Kasumi-1 (cell line): Measurements from ENCODE around the gene MORC4.
"Not testable (repeated sequence)": the region's sequence is repeated elsewhere in the genome, so short reads cannot be mapped to it uniquely, and the experiment has no call there.

Experiments
- DNase-seq, 2 experiments: peaks; one replicate each; lab custom pipeline; 2025; lab: John Stamatoyannopoulos, UW

Gene MORC4

GRCh38 chrX:107000013-107000515, at the start of gene MORC4:
Gene MORC4, minus strand, starts transcription at chrX:107000212. Its CDS starts 243 bp downstream, at chrX:106999969.
- no peak for DNase-seq

GRCh38 chrX:107047622-107048021, 47.6 kb upstream of the MORC4 start:
- DNase-seq: no peak

GRCh38 chrX:107029752-107030151, 29.7 kb upstream of the MORC4 start:
- no peak for DNase-seq

DNA sequence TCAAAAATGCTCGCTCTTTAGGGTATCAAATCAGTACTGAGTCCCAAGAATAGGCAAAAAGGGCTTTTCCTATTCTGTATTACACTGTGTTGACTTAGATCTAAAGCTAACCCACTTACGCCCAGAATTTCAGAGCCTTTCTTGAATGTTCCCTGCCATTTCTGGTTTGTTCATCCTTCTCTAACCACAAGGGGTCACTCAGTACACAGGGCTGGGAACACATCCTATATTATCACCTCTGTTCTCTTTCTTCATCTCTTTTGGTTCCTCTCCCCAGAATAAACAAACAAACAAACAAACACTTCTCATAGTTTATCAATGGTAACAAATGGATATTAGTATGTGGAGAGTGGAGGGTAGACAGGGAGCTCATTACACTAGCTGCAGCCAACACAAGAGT, 25.5 kb upstream of the MORC4 start:
- peak; percentile 28 to 47 for DNase-seq

GRCh38 chrX:107014936-107015335, 14.9 kb upstream of the MORC4 start:
- no peak for DNase-seq

DNA sequence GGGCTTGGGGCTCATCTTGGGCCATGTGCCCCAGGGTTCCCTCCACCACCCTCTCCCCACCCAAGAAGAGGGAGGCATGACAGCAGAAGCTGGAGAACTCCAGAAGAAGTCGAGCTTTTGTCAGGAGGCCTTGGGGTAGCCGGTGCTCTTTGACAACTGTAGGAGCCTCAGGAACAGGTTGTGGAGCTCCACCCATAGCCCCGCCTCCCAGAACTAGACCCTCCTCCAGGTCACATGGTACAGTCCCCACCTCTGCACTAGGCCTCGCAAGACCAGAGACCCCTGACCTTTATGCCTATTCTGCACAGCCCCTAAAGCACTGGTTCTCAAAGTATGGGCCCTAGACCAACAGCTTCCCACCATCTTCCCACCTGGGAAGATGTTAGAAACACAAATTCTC, 8.0 kb upstream of the MORC4 start:
- no peak for DNase-seq

DNA sequence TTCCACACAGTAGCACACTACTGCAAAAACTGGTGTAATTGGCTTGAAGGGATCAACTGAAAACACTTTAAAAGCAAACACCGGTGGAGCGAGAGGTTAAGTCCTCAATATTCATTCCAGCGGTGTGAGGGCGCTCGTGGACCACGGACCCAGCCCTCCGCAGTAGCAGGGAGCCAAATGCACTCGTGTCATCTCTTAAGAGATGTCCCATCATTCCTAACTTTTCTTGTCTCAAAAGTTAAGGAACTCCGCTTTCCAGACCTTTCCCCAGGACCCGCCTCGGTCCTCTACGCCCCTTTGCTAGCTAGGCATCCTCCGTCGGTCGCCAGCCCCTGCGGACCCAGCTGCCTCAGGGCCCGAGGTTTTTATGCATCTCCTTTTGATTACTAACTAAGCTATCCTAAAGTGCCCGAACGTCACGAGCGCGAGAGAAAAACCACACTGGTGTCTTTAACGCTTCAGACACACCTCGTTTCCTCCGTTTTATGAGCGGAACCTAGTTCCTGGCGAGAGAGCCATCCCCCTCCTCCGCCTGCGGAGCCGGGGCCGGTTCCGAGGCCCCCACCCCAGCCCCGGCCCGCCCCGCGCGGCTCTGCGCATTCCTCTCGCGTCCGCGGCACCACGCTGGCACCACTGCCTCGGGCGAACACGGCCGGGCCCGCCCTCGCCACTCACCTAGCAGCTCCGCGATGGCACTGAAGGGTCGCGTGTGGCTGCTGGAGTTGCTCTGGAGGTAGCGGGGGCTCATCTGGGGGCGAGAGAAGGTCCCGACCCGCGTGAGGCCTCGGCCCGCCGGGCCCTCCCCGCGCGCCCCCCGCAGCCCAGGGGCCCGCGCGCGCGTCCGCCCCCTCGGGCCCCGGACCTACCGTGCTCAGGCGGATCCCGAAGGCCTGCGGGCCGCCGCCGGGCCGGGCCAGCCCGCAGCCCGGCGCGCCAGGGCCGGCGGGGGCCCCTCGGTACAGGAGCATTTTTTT, 723 bp downstream of the MORC4 start:
- no peak for DNase-seq

DNA sequence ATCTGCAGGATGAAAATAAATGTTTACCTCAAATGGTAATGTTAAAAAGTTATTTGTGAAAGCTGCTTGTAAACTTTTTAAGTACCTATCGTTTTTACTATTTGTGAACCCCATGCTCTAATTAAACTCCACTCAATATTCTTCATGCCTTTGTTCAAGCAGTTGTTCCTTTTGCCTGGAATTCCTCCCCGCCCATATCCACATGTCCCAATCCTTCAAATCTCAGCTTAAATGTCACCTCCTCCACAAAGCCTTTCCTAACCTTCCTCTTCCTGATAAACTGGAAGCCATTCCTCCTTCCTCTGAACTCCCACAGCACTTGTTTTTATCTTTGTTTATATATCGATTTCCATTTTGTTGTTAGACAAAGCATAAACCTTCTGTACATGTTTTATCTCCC, 2.4 kb downstream of the MORC4 start:
- no peak for DNase-seq

DNA sequence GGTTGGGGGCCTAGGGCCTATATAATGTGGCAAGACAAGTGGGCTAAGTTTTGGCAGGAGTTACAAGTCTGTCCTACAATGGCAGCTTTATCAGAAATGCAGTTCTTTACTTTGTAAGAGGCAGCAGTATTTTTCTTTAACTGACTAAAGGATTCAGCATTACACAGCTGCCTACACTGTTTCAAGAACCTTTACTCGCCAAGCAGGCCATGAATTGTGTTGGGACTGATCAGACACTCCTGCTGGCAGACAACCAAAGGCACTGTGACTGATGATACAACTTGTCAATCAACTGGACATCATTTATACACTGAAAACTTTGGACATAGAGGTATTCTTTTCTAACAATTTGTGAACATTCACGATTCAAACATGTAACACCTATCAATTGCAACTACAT, 4.3 kb downstream of the MORC4 start:
- DNase-seq: no peak

- DNase-seq: peak in 1 of 2 experiments; percentile 1
These were observed 12.5 kb downstream of the MORC4 start for GRCh38 chrX:106987488-106987887.

DNA sequence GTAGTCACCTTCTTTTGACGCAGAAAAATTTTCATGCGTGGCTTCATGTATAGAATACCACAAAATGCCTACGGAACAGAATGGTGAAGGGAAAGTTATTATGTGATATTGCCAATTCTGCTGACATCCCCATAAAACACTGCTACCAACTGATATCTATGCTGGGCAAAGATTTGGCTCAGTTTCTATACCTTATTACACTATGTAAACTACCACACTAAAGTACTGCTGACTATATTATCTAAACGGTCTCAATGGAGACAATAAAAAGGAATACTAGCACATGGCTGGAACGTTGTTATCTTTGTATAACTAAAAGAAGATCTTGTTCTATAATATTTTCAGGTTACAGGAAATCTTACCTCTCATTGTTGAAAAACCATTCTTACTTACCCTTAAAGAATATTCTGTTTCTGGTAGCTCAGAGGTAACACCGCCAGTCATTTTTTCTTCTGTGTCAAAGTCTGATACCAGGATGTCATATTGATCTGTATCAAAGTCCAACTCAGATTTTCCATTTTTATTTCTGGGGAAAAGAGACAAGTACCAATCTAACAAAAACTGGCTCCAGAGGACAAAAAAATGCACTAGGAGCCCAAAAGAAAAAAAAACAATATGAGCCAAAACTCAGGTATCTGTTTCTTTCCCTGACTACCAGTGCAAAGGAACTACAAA, 18.9 kb downstream of the MORC4 start:
- no peak for DNase-seq

- no peak for DNase-seq
These were observed 23.6 kb downstream of the MORC4 start for GRCh38 chrX:106976416-106976815.

GRCh38 chrX:106973433-106974149, 26.4 kb downstream of the MORC4 start:
- DNase-seq: no peak

- DNase-seq: no peak
These were observed 27.1 kb downstream of the MORC4 start for GRCh38 chrX:106972896-106973295.

DNA sequence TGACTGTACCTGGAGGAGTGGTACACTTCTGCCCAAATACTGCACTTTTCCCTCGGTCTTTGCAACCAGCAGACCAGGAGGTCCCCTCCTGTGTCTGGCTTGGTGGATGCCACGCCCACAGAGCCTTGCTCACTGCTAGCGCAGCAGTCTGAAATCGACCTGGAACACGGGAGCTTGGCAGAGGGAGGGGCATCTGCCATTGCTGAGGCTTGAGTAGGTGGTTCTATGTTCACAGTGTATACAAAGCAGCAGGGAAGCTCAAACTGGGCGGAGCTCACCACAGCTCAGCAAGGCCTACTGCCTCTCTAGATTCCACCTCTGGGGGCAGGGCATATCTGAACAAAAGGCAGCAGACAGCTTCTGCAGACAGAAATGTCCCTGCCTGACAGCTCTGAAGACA, 33.5 kb downstream of the MORC4 start:
- DNase-seq: not testable (repeated sequence)

GRCh38 chrX:106964290-106964689, 35.7 kb downstream of the MORC4 start:
- DNase-seq: no peak

DNA sequence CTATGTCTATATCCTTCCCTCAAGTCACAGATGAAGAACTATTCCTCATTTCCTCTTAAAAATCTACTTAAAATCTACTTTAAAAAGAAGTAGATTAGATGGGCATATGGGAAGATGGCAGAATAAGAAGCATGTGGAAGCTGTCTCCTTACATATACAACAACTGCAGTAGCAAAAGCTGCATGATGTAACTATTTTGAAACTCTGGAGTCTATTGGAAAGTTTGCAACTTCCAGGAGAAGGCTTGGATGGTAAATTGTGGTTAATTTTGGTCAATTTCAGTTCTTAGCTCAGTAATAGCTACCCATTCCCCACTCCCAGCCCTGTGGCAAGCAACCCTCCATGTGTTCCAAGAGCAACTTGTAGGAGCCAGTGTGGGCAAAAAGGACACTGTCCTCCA, 36.9 kb downstream of the MORC4 start:
- no peak for DNase-seq

DNA sequence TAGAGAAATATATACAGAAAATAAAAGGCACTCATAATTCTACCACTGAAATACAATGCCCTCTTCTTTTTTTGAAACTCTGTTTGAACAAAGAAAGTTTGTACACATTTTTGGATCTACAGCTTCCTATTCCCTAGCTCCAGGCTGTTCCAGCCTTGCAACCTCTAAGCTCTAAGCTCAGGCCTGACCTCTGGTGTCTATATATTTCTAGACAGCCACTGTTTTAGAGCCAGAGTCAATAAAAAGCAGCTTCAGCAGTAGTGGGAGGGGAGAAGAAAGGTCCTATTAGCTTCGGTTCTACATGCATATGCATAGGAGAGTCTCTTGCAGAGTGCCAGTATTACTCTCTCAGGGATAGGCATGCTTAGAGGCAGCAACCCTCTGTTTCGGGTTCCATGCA, 40.1 kb downstream of the MORC4 start:
- DNase-seq: peak; percentile 4 to 24

- no peak for DNase-seq
These were observed 42.2 kb downstream of the MORC4 start for GRCh38 chrX:106957856-106958255.

GRCh38 chrX:106955004-106955772, 44.8 kb downstream of the MORC4 start:
- no peak for DNase-seq

DNA sequence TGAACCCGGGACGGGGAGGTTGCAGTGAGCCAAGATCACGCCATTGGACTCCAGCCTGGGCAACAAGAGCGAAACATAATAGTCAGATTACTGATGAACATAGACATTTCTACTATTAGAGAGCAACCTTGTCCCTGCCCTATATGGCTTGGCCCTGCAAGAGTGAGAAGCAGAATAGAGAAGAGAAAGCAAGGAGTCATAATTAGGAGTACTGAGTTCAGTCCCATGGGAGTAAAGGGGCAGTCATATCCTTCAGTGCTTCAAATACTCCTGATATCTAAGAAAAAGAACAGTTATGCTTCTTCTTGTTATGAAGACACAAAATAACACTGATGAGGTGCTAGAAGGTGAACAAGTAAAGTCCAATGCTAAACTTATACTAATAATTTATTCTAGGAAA, 46.0 kb downstream of the MORC4 start:
- DNase-seq: no peak

GRCh38 chrX:106952988-106953387, 47.0 kb downstream of the MORC4 start:
- peak; percentile 16 to 20 for DNase-seq
